ENCODE results near the gene TMEM54. TPM values are rescaled to one million over a fixed set of nuclear protein-coding genes. Genes with fewer than 3 reads are reported as not detected.

The TMEM54 gene
- total and polyA plus RNA-seq, 2 of the 13 experiments (the other 11 are each of a cell fraction or from before 2014, with no cell fraction given) = 2.5 to 2.9 TPM

- peak; percentile 82; the same call in 1 of the 2 replicates for TF ChIP-seq AHDC1 (CRISPR knock-in tag; IDR thresholded peaks at IDR 0.05; ENCODE audit: borderline replicate concordance)
- no peak for TF ChIP-seq ZNF260 (CRISPR knock-in tag; IDR thresholded peaks at IDR 0.05; ENCODE audit: borderline replicate concordance, low read depth)
- no peak for TF ChIP-seq PRDM4 (CRISPR knock-in tag; IDR thresholded peaks at IDR 0.05; ENCODE audit: borderline replicate concordance)
- peak; percentile 60; the same call in 1 of the 2 replicates for TF ChIP-seq KDM5A (IDR thresholded peaks at IDR 0.05; ENCODE audit: borderline replicate concordance, low read length)
- no peak for TF ChIP-seq ZNF800 (CRISPR knock-in tag; IDR thresholded peaks at IDR 0.05)
- TF ChIP-seq TAF15 (IDR thresholded peaks at IDR 0.05; ENCODE audit: low read depth, low read length, poor library complexity, severe bottlenecking) = no peak
- TF ChIP-seq, protein P1, sequence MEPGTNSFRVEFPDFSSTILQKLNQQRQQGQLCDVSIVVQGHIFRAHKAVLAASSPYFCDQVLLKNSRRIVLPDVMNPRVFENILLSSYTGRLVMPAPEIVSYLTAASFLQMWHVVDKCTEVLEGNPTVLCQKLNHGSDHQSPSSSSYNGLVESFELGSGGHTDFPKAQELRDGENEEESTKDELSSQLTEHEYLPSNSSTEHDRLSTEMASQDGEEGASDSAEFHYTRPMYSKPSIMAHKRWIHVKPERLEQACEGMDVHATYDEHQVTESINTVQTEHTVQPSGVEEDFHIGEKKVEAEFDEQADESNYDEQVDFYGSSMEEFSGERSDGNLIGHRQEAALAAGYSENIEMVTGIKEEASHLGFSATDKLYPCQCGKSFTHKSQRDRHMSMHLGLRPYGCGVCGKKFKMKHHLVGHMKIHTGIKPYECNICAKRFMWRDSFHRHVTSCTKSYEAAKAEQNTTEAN (CRISPR knock-in tag; conservative IDR thresholded peaks at IDR 0.05) = no peak; the same call in 1 of the 2 replicates
- TF ChIP-seq MIER3 (CRISPR knock-in tag; IDR thresholded peaks at IDR 0.05; ENCODE audit: borderline replicate concordance) = peak; percentile 89
- TF ChIP-seq ZNF230 (CRISPR knock-in tag; IDR thresholded peaks at IDR 0.05) = peak; percentile 57; the same call in 1 of the 2 replicates
- TF ChIP-seq TEAD2 (CRISPR knock-in tag; IDR thresholded peaks at IDR 0.05) = no peak
- TF ChIP-seq PBX2 (CRISPR knock-in tag; IDR thresholded peaks at IDR 0.05) = no peak
- no peak; the same call in 1 of the 2 replicates for TF ChIP-seq ZFY (CRISPR knock-in tag; IDR thresholded peaks at IDR 0.05)
- no peak for TF ChIP-seq CAMTA2 (CRISPR knock-in tag; IDR thresholded peaks at IDR 0.05; ENCODE audit: borderline replicate concordance)
- no peak for TF ChIP-seq MYNN (CRISPR knock-in tag; IDR thresholded peaks at IDR 0.05; ENCODE audit: low read depth)
These were observed 32.6 kb upstream of the TMEM54 start (continued) for GRCh38 chr1:32933742-32934322.
